GM18858 (cell line): ENCODE measurements around the gene CAMTA1.

Source experiments
- ATAC-seq: cut with Tn5 transposase; IDR thresholded peaks from one replicate; pipeline ENCODE4 v1.9.1; 2021; ENCODE audit not compliant: unreplicated experiment

CAMTA1 gene

GRCh38 chr1:7497107-7497637 is 711.9 kb downstream of the CAMTA1 start:
- no peak for ATAC-seq

DNA sequence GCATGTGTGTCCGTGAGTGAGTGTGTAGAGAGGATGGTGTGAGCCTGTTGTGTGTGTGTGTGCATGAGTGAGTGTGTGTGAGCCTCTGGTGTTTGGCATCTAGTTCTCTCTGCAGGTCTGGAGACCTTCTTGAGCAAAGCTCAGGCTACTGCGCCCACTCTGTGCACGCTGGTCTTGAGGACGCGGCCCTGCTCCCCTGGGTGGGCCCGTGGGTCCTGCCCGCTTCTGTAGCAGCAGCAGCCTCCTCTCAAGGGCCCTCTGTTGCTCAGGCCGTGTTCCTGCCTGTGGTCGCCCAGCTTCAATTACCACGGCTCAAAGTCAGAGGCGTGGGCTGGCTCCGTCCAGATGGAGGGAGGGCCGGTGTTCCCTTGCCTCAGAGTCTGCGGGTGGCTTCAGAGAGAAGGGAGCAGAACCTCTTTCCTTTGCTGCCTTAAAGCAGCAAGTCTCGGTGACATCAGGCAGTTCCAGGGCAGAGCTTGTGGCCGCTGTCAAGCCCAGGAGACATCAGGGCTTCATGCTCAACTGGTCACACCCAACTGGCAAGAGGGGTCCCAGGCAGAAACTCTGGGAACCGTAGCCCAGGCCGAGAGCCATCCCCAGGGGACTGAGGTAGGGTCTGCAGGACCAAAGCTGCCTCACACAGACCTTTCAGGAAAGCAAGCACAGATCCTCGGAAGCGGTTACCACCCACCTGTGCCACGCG is 715.3 kb downstream of the CAMTA1 start:
- no peak for ATAC-seq

- no peak for ATAC-seq
Observed at GRCh38 chr1:7501084-7501491, 715.8 kb downstream of the CAMTA1 start.

DNA sequence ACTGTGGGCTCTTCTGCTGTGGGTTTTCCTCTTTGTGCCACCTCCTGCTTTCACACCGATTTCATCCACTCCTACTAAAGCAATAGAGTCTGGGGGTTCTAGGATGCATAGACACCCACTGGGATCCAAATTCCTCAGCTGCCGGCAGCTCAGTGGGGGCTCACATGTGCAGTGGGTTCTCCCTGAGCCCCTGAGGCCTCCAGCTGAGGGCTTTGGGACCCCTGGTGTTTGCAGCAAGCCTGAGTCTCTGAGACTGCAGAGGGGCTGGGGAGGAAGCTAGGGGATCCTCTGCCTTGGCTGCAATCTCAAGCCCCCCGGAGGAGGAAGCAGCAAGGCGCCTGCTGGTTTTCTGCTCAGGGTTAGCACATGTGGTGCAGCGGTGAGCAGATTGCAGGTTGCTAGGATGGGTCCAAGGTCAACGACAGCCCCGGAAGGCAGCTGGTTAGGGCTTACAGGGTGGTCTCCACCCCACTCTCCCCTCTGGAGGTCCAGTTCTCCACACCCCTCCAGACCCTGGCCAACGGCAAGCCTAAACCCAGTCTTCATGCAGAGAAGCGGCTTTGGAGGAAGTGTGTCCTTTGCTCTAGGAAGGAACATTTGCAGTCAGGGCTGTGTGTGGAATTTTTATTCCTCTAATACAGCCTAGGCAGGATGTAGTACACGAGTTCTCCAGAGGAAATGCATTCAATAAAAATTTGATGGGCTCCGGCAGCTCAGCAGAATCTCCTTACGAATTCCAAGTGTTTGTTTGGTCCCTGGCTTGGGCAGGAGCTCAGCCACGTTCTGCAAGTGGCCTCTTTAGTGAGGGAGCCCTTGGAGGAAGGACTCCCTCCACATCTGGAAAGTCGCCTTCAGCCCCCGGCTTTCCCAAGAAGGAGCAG is 716.7 kb downstream of the CAMTA1 start:
- no peak for ATAC-seq

DNA sequence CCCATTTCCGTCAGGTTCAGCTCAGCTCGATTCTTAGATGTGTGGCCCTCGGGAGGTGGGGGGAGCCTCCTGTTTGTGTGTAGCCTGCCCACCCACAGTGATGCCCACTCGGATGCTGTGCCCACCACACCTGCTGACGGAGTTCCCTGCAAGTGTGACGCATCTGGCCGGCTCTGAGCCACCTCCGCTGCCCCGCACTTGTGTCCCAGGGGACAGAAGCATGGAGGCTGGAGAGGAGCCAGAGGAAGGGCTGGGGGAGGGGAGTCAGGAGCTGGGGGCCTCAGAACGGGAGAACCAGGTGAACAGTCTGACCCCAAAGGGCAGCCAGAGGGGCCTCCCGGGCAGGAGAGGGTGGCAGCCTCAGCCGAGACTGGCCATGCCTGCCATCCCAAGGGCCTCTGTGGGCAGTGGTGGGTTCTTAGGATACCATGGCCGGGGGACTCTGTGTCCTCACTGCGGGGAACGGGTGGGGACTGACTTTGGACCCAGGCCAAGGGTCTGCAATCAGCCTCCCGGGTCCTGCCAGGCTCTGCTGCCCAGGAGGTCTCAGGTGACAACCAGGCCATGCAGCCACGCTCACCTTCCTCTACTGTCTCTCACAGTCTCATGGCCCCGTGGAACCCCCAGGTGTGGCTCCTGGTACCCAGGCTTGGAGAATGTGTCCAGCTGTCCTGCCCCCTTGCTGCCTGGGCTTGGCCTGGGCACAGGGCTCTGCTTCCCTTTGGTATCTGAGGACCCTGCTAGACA is 718.6 kb downstream of the CAMTA1 start:
- no peak for ATAC-seq

DNA sequence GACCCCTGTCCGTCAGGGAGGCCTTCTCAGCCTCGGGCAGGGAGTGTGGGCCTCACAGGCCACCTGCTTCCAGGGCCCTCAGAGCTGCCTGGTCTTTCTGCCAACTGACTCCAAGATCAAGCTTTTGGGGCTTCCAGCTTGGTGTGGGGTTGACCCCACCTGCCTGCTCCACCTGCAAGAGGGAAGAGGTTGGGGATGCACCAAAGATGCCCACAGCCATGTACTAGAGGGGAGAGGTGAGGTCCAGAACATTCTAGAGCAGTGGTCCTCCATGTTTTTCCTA is 719.1 kb downstream of the CAMTA1 start:
- no peak for ATAC-seq

DNA sequence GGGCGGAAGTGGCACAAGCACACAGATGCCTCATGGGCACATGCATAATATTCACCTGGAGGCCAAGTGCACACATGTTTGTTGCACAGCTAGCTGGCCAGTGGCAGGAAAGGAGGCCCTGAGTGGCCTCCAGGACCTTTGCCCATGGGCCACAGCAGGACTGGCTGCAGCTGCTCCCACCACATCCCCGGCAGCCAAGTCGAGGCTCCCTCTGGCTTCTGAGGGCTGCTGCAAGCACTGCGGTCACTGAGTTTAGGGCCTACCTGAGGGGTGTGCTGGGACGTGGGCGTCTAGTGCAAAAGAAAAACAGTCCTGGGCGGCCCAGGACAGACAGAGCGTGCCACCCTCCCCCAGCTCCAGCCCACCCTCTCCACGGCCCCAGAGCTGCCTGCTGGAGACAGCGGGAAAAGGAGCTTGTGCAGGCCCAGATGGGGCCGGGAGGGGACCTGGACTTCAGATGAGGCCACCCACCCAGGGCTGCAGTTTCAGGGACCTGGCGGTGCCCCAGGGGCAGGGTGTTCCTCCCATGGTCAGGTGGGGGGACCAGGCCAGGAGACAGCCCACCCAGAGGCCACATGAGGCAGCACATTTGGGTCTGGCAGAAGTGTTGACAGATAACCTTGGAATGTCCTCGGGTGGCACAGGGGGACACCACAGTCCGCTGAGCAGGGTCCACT is 720.0 kb downstream of the CAMTA1 start:
- ATAC-seq: no peak

GRCh38 chr1:7505771-7506453 is 720.7 kb downstream of the CAMTA1 start:
- no peak for ATAC-seq

GRCh38 chr1:7506454-7507284 is 721.4 kb downstream of the CAMTA1 start:
- ATAC-seq: no peak

GRCh38 chr1:7507285-7508019 is 722.2 kb downstream of the CAMTA1 start:
- ATAC-seq: no peak

DNA sequence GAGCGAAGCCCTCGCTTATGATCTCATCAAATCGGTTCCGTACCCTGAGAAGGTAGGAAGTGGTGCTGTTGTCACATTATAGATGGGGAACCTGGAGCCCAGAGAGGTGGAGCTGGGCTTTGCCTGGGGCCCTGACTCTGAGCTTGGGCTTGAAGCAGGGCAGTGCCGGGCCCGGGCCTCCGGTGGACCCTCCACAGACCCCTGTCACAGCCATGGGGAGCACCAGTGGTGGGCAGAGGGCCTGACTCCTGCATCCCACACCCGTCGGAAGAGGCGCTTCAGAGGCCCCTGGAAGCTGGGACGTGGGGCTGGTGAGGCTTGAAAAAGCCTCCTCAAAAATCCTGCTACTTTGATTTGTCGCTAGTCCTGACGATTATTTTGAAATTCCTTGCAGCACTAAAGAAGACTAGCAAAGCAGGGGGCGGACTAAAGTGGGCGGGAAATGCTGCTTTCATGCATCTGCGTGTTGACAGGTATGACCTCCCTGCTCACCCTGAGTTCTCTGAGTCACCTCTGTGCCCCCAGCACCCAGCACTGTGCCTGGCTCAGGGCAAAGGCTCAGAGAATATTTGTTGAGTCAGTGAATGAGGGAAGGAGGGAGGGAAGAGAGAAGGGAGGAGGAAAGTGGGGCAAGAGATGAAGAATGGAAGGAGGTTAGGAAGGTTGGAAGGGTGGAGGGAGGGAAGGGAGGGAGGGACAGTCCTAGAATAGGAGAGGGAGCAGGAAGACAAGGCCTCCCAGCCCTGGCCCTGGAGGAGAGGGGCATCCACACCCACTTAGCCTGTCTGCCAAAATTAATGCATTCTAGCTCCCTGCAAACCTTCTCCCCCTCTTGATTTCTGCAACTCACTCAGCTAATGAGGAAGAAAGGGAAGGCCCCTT is 723.0 kb downstream of the CAMTA1 start:
- ATAC-seq: no peak

GRCh38 chr1:7508934-7509519 is 723.8 kb downstream of the CAMTA1 start:
- ATAC-seq: no peak

- ATAC-seq: no peak
Observed at GRCh38 chr1:7509598-7509997, 724.3 kb downstream of the CAMTA1 start.

DNA sequence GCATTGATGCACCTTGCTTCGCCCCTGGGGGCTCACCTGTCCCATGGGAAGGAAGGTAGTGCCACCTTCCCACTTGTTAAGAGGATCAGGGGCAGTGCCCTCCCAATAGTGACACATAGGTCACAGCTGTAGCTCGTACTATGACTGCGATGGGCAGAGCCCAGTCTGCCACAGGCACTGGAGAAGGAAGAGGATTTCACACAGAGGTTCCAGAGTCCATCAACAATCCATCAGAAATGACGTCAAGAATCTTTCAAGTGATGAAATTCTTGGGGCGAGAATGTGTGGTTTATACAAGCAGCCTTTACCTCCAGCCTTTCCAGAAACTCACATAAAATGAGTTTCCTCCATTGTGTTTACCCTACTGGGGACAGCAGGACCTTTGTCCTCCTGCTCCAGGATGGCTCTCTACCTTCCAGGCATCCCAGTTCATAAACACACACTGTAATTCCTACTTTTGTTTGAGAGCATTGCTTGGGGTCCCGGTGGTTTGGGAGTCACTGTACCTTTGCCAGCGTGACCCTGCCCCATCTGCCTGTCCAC is 725.2 kb downstream of the CAMTA1 start:
- ATAC-seq: no peak

GRCh38 chr1:7511381-7511780 is 726.1 kb downstream of the CAMTA1 start:
- no peak for ATAC-seq

DNA sequence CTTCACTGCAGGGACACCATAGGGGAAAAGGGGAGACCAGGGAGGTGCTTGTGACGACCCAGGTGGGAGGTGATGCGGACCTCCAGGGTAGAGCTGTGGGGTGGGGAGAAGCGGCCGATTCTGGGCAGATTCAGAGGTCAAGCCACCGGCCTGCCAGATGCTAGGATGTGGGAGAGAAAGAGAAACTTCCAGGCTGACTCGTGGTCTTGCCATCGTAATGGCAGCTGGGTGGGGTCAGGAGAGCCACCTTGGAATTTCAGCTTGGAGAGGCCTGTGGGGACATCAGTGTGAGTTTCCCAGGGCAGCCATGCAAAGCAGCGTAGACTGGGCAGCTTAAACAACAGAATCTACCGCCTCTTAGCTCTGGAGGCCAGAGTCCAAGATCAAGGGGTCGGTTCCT is 727.8 kb downstream of the CAMTA1 start:
- no peak for ATAC-seq

DNA sequence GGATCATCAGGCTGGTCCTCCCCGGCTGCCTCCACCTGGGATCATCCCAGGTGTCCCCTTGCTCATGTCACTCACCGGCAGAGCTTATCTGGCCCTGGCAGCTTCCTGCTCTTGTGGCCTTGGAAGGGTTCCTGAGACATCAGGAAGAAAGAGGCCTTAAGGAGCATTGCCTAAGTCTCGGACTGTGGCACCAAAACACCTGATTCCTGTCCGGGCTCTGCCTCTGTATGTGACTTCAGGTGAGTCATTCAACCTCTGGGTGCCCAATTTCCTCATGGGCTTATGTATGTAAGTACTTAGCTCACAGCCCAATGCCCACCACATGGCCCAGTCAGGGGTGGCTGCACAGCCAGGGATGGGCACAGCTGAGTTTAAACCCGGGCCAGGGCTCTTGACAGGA is 729.9 kb downstream of the CAMTA1 start:
- no peak for ATAC-seq
